NCI-H1694 treated with DMSO at 0.1 percent for 48 hours (cell line): ENCODE data around the gene ARL11.

ENCODE experiments used
- DNase-seq: peaks from one replicate; lab custom pipeline; 2025; lab: John Stamatoyannopoulos, UW

The ARL11 gene

DNA sequence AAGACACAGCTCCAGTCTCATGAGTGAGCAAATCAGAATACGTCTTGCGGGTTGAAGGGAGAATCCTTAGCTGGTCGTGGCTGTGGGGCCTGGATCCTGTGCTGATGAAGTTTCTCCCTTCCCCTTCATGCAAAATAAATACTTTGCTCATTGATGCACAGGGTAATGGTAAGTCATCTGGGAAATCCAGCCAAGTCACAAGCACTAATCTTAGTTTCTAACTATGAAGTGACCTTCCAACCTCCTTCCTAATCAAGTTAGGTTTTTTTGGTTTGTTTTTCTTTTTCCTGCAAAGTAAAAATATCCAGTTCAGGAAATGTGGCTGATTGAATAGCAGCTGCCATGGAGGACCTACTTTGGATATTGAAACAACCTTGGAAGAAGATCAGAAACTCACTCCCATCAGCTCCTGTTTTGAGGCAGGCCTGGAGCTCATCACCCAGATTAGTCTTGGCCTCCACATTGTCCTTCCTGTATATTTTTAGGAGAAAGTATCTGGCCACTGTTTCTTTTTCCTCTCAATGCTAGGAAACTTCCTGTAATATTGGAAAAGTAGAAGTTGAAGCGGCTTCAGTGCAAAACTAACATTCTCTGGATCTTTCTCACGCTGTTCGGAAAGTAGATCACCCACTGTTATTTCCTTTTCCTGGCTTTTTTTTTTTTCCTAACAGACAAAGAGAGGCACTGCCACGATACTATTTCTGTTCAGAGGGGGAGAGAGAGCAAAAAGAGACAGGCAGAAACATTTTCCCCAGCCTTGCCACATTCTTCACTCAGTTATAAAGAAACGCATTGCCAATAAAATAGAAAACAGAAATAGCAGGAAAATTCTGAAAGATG lies 12.3 kb upstream of the ARL11 start:
- DNase-seq: no peak

DNA sequence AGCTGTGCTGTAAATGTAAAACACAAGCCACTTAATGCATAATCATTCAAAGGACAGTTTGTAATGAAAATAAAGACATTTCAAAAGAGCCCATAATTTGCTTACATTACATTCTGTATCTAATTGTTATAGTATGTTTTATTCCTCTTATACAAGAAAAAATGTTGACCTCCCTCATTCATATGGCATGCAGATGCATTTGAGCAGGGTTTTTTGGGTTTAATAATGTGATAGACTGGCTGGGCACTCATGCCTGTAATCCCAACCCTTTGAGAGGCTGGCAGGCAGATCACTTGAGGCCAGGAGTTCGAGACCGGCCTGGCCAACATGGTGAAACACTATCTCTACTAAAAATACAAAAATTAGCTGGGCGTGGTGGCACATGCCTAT lies 11.6 kb upstream of the ARL11 start:
- DNase-seq: no peak

DNA sequence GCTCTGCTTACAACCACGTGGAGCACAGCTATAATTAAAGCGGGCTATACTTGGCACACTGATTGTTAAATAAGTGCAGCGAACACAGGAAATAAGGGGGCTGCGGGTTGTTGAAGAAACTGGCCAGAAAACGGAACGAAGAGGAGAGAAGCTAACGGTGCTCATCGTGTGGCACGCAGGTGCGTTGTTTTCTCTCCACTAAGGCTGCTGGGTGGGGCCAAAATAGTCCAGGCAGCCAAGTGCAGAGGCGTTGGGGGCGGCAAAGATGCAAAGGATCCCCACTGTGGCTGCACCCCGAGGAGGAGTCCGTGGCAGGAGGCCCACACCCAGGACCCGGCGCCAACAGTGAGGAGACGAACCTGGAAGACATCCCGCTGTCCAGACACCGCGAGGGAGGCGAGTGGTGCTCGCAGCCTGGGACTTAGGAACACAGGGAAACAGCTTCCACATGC lies 8.1 kb upstream of the ARL11 start:
- no peak for DNase-seq

- DNase-seq: no peak
Measured at GRCh38 chr13:49622174-49622946, 5.9 kb upstream of the ARL11 start.

- no peak for DNase-seq
Measured at GRCh38 chr13:49624229-49624628, 4.1 kb upstream of the ARL11 start.

GRCh38 chr13:49625392-49626079 lies 2.8 kb upstream of the ARL11 start:
- no peak for DNase-seq

DNA sequence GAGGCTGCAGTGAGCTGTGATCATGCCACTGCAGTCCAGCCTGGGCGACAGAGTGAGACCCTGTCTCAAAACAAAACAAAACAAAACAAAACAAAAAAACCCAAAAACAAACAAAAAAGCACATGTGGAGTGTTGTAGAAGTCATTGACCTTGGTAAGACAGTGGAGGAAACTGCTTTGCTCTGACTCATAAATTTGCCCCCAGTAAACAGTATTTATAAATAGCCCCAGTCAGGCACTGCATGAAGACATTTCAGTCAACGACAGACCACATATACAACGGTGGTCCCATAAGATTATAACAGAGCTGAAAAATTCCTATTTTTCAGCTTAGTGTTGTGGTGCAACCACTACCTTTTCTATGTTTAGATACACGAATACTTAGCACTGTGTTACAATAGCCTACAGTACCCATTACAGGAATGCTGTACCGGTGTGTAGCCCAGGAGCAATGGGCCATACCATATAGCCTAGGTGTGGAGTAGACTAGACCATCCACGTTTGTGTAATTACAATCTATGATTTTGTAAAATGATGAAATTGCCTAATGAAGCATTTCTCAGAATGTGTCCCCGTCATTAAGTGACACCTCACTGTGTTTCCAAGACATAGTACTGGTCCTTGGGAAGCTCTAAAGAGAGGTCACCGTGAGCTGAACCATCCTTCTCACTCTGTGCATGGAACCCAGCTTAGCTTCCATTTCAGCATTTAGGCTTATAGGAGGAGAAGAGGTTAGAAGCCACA lies 1.1 kb downstream of the ARL11 start:
- DNase-seq: no peak

- DNase-seq: no peak
Measured at GRCh38 chr13:49629947-49630346, 1.6 kb downstream of the ARL11 start.

- DNase-seq: no peak
Measured at GRCh38 chr13:49630580-49630979, 2.3 kb downstream of the ARL11 start.

- DNase-seq: no peak
Measured at GRCh38 chr13:49632156-49632555, 3.8 kb downstream of the ARL11 start.

- DNase-seq: no peak
Measured at GRCh38 chr13:49633710-49634109, 5.4 kb downstream of the ARL11 start.

DNA sequence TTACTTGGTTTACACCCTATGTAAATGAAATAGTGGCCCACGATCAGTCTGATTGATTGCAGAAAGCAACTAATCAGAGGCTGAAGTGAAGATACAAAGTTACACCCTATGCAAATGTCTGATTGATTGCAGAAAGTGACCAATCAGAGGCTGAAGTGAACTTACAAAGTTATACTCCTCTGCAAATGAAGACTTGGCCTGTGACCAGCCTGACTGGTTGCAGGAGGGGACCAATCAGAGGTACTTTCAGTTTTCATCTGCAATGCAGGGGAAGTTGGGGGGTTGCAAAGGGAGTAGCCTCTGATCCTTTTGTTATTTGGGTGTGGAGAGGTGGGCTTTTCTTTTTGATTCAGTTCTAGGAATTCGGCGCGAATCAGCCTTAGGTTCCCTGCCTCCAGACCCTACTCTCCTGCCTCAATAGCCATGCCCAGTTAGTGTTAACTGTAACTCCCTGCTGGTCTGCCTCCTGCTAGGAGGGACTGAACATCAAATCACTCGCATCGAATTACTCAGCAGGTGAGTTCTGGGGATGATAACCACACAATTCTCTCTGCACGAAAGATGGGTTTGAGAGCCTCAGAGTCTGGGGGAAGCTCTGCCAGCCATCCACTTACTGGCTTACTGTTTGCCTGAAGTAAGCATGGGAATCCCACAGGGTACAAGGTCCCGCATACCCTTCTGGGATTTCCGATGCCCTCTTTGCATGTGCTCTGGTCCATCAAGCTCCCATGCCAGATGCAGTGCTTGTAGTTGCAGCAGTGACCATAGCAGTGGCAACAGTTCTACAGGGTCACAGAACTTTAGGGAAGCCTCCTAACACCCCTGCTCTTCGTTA lies 7.5 kb downstream of the ARL11 start:
- no peak for DNase-seq

GRCh38 chr13:49636705-49637104 lies 8.4 kb downstream of the ARL11 start:
- no peak for DNase-seq

- no peak for DNase-seq
Measured at GRCh38 chr13:49638030-49638743, 9.9 kb downstream of the ARL11 start.

- no peak for DNase-seq
Measured at GRCh38 chr13:49638744-49639072, 10.4 kb downstream of the ARL11 start.

DNA sequence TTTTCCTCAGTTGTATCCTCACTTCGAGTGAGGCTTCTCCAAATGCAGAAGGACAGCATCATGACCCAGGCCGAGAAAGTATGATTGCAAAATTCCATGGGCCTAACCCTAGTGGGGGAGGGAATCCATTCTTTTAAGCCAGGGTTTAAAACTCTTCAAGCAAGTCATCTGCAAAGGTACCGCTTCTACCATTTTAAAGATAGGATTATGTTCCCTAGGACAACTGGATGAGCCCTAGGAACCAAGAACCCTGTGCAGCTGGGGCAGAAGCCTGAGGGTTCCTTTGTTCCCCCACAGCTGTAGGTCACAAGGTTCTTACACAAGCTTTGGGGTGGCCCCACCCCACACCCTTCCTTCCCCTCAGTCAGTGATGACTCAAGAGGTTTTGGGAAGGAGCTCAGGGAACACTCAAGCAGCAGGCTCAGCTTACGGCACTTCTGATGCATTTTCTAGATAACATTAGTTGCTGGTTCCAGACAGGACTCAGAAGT lies 13.5 kb downstream of the ARL11 start:
- no peak for DNase-seq

GRCh38 chr13:49643035-49643646 lies 14.8 kb downstream of the ARL11 start:
- no peak for DNase-seq

DNA sequence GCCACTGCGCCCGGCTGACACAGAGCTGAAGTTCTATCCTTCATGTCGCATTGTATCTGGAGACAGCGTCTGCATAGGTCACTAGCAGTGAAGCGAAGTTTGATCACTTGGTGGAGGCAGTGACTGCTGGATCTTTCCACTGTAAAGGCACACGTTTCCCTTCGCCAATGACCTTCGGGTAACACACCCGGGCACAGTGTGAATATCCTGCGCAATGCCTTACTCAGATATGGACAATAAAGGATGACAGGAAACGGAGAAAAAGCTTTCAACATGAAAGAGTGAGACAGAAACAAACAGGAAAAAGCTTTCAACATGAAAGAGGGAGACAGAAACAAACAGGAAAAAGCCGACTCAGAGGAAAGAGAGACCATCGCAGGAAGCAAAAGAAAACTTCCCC lies 17.1 kb downstream of the ARL11 start:
- no peak for DNase-seq

- no peak for DNase-seq
Measured at GRCh38 chr13:49646688-49647087, 18.4 kb downstream of the ARL11 start.
